ENCODE measurements around the gene ZBTB40.

ZBTB40 gene

GRCh38 chr1:22451702-22452480 is at the start of gene ZBTB40:
Gene ZBTB40 (plus strand): TSS chr1:22451851. CDS start chr1:22489949, 38,098 bp downstream.
- H3K36me3 Mint-ChIP-seq (ENCODE audit: low read depth): peaks cover 15% of the 10 kb centered on the region

GRCh38 chr1:22402356-22403053 is 49.1 kb upstream of the ZBTB40 start:
- peaks cover 41% of the 10 kb centered on the region for H3K27me3 Mint-ChIP-seq
- no peaks in the 10 kb centered on the region for H3K9me3 Mint-ChIP-seq

More at GRCh38 chr1:22451702-22452480, at the start of gene ZBTB40:
- peak within 1 kb of the TSS; percentile 91 for H3K4me3 Mint-ChIP-seq
- H3K9me3 Mint-ChIP-seq: no peaks in the 10 kb centered on the region
- H3K27me3 Mint-ChIP-seq: no peaks in the 10 kb centered on the region
- intact Hi-C loops (cut with micrococcal nuclease): no loop called here
- H3K27ac Mint-ChIP-seq: peak within 1 kb of the TSS; percentile 93
- H3K4me1 Mint-ChIP-seq (ENCODE audit: low read depth): peaks cover 33% of the 10 kb centered on the region

GRCh38 chr1:22404486-22404885 is 47.2 kb upstream of the ZBTB40 start:
- Mint-ChIP-seq H3K4me1 (ENCODE audit: low read depth) (no peaks in the 10 kb centered on the region), H3K9me3 (no peaks in the 10 kb centered on the region), H3K4me3 (no peak overlapping the region), H3K27me3 (peaks cover 37% of the 10 kb centered on the region), H3K27ac (no peak overlapping the region), H3K36me3 (ENCODE audit: low read depth) (no peaks in the 10 kb centered on the region)
- intact Hi-C loops (cut with micrococcal nuclease): no loop called here

More at GRCh38 chr1:22402356-22403053, 49.1 kb upstream of the ZBTB40 start:
- Mint-ChIP-seq H3K27ac (no peak overlapping the region), H3K4me1 (ENCODE audit: low read depth) (no peaks in the 10 kb centered on the region), H3K36me3 (ENCODE audit: low read depth) (no peaks in the 10 kb centered on the region), H3K4me3 (no peak overlapping the region)
- intact Hi-C loops (cut with micrococcal nuclease): no loop called here

GRCh38 chr1:22406722-22407495 is 44.7 kb upstream of the ZBTB40 start:
- intact Hi-C loops (cut with micrococcal nuclease): no loop called here
- Mint-ChIP-seq H3K4me3 (no peak overlapping the region), H3K27me3 (peaks cover 23% of the 10 kb centered on the region), H3K27ac (no peak overlapping the region), H3K36me3 (ENCODE audit: low read depth) (no peaks in the 10 kb centered on the region), H3K9me3 (no peaks in the 10 kb centered on the region), H3K4me1 (ENCODE audit: low read depth) (no peaks in the 10 kb centered on the region)

GRCh38 chr1:22408230-22408629 is 43.4 kb upstream of the ZBTB40 start:
- no peaks in the 10 kb centered on the region for H3K36me3 Mint-ChIP-seq (ENCODE audit: low read depth)
- H3K27me3 Mint-ChIP-seq: peaks cover 16% of the 10 kb centered on the region

GRCh38 chr1:22410401-22410800 is 41.2 kb upstream of the ZBTB40 start:
- Mint-ChIP-seq H3K36me3 (ENCODE audit: low read depth) (no peaks in the 10 kb centered on the region), H3K27me3 (peaks cover 14% of the 10 kb centered on the region)

More at GRCh38 chr1:22408230-22408629, 43.4 kb upstream of the ZBTB40 start:
- Mint-ChIP-seq H3K9me3 (no peaks in the 10 kb centered on the region), H3K4me3 (no peak overlapping the region), H3K27ac (no peak overlapping the region), H3K4me1 (ENCODE audit: low read depth) (no peaks in the 10 kb centered on the region)
- intact Hi-C loops (cut with micrococcal nuclease): no loop called here

GRCh38 chr1:22410928-22411495 is 40.6 kb upstream of the ZBTB40 start:
- no peaks in the 10 kb centered on the region for H3K9me3 Mint-ChIP-seq
- H3K27ac Mint-ChIP-seq: no peak overlapping the region
- no peaks in the 10 kb centered on the region for H3K36me3 Mint-ChIP-seq (ENCODE audit: low read depth)
- no peaks in the 10 kb centered on the region for H3K4me1 Mint-ChIP-seq (ENCODE audit: low read depth)
- peaks cover 16% of the 10 kb centered on the region for H3K27me3 Mint-ChIP-seq
- H3K4me3 Mint-ChIP-seq: no peak overlapping the region
- intact Hi-C loops (cut with micrococcal nuclease): no loop called here

More at GRCh38 chr1:22410401-22410800, 41.2 kb upstream of the ZBTB40 start:
- no peaks in the 10 kb centered on the region for H3K4me1 Mint-ChIP-seq (ENCODE audit: low read depth)
- H3K4me3 Mint-ChIP-seq: no peak overlapping the region
- intact Hi-C loops (cut with micrococcal nuclease): no loop called here
- H3K9me3 Mint-ChIP-seq: no peaks in the 10 kb centered on the region
- H3K27ac Mint-ChIP-seq: no peak overlapping the region

GRCh38 chr1:22411589-22411988 is 40.1 kb upstream of the ZBTB40 start:
- peaks cover 16% of the 10 kb centered on the region for H3K27me3 Mint-ChIP-seq
- H3K9me3 Mint-ChIP-seq: no peaks in the 10 kb centered on the region
- intact Hi-C loops (cut with micrococcal nuclease): no loop called here
- no peak overlapping the region for H3K4me3 Mint-ChIP-seq
- H3K4me1 Mint-ChIP-seq (ENCODE audit: low read depth): no peaks in the 10 kb centered on the region
- no peak overlapping the region for H3K27ac Mint-ChIP-seq
- H3K36me3 Mint-ChIP-seq (ENCODE audit: low read depth): no peaks in the 10 kb centered on the region

- no peaks in the 10 kb centered on the region for H3K9me3 Mint-ChIP-seq
- H3K27me3 Mint-ChIP-seq: peaks cover 20% of the 10 kb centered on the region
- no peak overlapping the region for H3K27ac Mint-ChIP-seq
These were observed 38.5 kb upstream of the ZBTB40 start for GRCh38 chr1:22412932-22413727.

GRCh38 chr1:22413799-22414198 is 37.9 kb upstream of the ZBTB40 start:
- intact Hi-C loops (cut with micrococcal nuclease): no loop called here
- no peaks in the 10 kb centered on the region for H3K36me3 Mint-ChIP-seq (ENCODE audit: low read depth)

More at GRCh38 chr1:22412932-22413727, 38.5 kb upstream of the ZBTB40 start:
- Mint-ChIP-seq H3K36me3 (ENCODE audit: low read depth) (no peaks in the 10 kb centered on the region), H3K4me3 (no peak overlapping the region), H3K4me1 (ENCODE audit: low read depth) (no peaks in the 10 kb centered on the region)
- intact Hi-C loops (cut with micrococcal nuclease): no loop called here

GRCh38 chr1:22414244-22414751 is 37.4 kb upstream of the ZBTB40 start:
- intact Hi-C loops (cut with micrococcal nuclease): no loop called here
- no peak overlapping the region for H3K27ac Mint-ChIP-seq
- H3K4me3 Mint-ChIP-seq: no peak overlapping the region
- H3K36me3 Mint-ChIP-seq (ENCODE audit: low read depth): no peaks in the 10 kb centered on the region
- H3K27me3 Mint-ChIP-seq: peaks cover 27% of the 10 kb centered on the region
- no peaks in the 10 kb centered on the region for H3K4me1 Mint-ChIP-seq (ENCODE audit: low read depth)
- no peaks in the 10 kb centered on the region for H3K9me3 Mint-ChIP-seq

More at GRCh38 chr1:22413799-22414198, 37.9 kb upstream of the ZBTB40 start:
- H3K4me3 Mint-ChIP-seq: no peak overlapping the region
- H3K4me1 Mint-ChIP-seq (ENCODE audit: low read depth): no peaks in the 10 kb centered on the region
- H3K27me3 Mint-ChIP-seq: peaks cover 26% of the 10 kb centered on the region
- H3K9me3 Mint-ChIP-seq: no peaks in the 10 kb centered on the region
- H3K27ac Mint-ChIP-seq: no peak overlapping the region

- H3K9me3 Mint-ChIP-seq: no peaks in the 10 kb centered on the region
- H3K4me3 Mint-ChIP-seq: no peak overlapping the region
- H3K36me3 Mint-ChIP-seq (ENCODE audit: low read depth): no peaks in the 10 kb centered on the region
- H3K27ac Mint-ChIP-seq: no peak overlapping the region
- H3K27me3 Mint-ChIP-seq: peaks cover 38% of the 10 kb centered on the region
- intact Hi-C loops (cut with micrococcal nuclease): no loop called here
- H3K4me1 Mint-ChIP-seq (ENCODE audit: low read depth): no peaks in the 10 kb centered on the region
These were observed 36.2 kb upstream of the ZBTB40 start for GRCh38 chr1:22415489-22415888.

Data from dendritic cell treated with granulocyte-macrophage colony-stimulating factor and Interleukin-4, amounts not matched to agents 40 ng/mL and 50 ng/mL, for 4 days (primary cell).